ENCODE measurements around the gene FOXC1.

Gene FOXC1

DNA sequence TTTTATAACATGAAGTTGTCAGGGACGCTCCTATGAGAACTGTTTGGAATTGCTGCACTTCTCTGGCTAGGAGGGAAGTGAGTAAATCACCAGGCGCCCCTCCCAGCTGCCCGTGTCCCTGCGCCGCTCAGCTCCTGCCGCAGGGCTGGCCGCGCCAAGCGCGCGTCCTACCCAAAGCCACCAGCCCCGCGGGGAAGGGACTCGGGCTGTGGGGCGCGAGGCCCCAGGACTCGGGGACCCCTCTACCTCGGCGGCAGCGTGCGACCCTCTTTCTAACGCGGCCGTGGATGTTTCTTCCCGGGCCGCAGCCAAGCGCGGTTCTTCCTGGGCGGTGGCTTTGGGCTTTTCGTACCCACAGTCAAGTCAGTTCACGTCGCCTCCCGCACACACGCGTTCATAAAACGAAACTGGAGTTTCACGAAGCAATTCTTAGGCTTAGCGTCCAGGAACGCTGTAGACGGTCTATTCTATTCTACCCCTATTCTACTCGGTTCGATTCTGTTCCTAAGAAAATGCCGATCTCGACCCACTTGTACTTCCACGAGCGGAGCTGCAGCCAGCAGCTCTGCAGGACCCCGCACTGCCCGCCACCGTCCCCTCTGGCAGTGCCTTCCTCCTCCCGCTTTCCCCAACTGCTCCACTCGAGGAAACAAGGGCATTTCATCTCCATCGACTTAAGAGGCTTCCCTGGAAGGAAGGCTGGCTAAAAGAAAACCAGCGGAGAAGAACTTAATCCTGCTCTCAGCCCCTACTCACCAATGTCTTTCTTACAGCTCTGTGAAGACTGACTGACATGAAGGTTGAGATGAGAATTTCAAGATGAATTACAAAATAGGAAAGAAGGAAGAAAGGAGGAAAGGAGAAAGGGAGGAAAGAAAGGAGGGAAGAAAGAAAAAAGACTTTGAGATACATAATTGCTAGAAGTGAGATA lies 15.4 kb downstream of the FOXC1 start:
- peak; percentile 43 for DNase-seq

DNA sequence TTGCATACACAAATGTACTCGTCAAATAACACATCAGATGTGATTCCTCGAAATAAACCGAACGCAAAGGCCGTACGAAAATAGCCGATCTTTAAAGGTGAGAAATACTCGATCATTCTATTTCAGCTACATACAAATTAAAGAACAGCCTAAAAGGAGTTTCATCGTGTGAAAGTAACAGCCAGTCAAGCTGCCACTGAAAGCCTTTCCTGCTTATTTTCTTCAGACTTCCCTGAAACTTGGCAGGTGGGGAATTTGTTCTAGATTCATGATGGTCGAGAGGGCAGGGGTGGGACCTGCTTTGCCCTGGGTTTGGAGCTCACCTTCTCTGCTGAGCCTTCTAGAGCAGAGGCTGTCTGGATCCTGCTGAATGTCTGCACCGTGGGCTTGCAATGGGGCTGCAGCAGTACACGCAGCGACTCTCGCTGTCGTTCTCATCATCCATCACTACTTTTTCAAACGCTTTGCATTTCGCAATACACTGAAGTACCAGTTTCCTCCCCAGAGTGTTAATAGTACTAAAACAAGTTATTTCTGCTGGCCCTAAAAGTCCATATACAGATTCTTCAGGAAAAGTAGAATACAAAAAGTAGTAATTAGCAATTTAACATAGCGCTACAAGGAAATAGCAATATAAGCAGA lies 16.2 kb downstream of the FOXC1 start:
- peak; percentile 24 for DNase-seq

- DNase-seq: no peak
Measured at GRCh38 chr6:1626481-1626880, 16.8 kb downstream of the FOXC1 start.

DNA sequence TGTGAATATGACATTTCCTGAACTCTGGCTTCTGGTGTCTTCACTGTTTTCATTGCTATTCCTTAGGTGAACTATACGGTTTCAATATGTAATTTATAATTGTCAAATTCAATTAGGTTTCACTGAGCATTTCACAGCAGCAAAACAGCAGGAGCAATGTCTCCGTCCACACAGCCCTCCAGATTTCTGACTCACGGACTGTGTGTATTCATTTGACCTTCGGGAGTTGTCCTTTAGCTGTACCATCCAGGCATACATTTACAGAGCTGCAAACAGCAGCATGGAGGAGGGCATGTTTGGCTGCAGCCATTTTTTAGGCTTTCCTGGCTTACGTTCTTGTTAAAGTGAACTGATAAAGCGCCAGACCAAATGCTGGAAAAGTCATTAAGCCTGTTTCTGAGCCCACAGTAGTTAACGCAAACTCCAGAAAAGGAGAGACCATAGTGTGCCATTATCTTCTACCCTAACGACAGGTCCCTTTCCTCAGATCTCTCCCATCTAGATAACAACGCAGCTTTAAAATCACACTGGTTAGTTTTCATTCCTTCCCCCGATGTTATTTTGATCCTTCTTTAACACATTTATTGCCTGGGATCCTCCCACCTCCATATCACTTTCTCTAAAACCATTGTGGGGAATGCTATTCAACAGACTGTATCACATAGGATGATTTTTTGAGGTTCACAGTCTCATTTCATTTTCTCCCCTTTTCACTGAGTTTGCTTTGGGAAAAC lies 18.3 kb downstream of the FOXC1 start:
- DNase-seq: no peak

DNA sequence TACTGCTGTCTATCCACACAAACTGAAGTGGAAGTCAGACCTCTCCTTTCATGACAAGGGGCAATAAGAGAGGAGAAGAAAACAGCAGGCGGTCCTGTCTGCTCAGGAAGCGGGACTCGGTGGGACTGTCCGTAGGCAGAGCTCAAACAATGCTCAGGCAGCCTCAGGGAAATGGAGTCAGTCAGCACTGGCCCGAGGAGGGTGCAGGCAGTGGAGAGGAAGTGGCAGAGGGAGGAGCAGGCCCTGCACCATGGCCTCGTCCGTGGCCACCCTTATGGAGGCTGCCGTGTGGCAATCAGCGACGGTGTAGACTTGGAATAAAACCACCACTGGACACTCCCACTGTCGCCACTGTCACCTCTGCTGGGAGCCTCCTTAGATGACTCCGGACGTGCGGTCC lies 19.6 kb downstream of the FOXC1 start:
- DNase-seq: no peak

GRCh38 chr6:1630212-1630770 lies 20.6 kb downstream of the FOXC1 start:
- DNase-seq: no peak

DNA sequence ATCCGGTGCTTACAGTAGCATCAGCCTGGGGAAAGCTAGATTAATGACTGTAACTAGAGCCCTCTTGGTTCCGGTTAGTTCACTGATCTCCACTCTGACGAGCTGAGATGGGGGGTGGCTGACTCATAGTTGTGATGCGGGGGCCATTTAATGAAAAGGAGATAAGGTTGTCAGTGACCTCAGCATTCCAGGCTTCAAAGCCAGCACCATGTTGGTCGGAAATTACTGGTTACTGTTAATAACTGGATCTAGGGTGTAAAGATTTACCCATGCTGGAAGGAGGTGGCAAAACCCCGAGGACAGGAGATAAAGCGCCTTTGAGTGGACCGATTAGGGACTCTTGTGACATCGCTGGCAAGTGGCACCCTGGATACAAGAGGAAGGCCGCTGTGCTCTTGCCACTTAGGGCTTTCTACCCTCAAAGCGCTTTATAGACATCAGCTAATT lies 21.1 kb downstream of the FOXC1 start:
- no peak for DNase-seq

DNA sequence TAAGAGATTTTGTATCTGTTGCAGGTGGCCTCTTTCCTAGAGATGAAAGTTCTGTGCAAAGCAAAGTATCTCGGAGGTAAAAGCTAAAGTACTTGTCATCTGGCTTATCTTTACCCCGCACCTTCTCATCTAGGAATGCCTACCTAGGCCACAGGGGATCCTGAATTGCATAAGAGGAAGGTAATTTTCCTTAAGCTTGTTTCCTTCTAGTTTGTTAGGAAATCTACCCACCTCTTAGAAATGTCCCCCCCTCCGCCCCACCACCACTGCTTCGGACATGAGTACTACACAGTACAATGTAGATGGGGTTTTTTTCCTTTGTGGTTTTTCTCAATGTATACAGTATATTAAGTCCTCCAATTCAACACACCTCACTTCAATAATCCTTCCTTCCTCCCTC lies 21.5 kb downstream of the FOXC1 start:
- DNase-seq: no peak

DNA sequence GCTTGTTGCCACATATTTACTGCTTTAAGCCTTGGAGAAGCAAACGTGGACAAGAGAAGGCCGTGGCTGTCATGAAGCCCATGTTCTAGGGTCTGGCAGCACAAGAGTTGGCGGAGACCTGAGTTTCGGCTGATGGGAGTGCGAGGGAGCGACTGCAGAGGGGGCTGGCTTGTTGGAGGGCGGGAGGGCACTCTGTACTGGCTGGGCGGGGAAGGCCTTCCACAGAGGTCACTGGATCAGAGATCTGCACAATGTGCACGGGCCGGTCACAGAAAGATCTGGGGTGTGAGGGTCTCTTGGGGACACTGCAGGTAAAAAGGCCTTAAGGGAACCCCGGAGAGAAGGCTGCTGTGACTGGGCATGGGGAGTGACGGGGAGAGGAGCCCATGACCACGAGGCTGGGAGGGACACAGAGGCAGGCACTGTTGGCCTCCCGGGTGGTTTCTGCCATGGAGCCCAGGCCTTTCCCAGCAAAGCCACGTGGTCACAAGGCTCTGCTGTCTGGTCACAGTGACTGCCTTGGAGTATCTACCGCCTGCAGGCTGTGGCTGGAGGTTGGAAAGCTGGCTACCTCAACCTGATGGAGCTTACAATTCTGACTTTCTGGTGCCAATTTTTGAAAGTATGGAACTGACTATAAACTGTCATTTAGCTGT lies 23.8 kb downstream of the FOXC1 start:
- DNase-seq: no peak

GRCh38 chr6:1634081-1634480 lies 24.4 kb downstream of the FOXC1 start:
- no peak for DNase-seq

- no peak for DNase-seq
Measured at GRCh38 chr6:1635305-1636010, 25.7 kb downstream of the FOXC1 start.

DNA sequence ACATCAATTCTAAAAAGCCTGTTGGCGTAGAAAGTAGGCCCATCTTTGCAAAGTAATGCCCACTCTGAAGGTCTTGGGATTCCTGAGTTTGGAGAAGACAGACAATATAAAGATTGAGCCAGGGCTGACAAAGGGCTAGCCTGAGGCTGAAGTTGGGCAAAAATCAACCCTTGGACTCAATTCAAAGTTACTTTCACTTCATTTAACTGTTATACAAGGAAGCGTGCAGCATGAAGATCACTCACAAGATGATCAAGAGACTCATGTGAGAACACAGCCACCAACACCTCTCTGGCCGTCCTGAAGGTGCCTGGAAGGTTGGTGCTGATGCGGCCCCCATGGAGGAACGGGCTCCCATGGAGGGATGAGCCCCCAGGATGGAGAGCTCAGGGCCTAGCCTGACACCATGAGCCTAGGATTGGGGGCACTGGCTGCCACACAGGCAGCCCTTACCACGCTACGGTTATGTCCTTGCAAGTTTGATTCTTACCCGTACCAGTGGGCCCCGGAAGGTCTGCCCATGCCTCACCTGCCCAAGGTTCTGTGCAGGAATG lies 26.6 kb downstream of the FOXC1 start:
- no peak for DNase-seq

DNA sequence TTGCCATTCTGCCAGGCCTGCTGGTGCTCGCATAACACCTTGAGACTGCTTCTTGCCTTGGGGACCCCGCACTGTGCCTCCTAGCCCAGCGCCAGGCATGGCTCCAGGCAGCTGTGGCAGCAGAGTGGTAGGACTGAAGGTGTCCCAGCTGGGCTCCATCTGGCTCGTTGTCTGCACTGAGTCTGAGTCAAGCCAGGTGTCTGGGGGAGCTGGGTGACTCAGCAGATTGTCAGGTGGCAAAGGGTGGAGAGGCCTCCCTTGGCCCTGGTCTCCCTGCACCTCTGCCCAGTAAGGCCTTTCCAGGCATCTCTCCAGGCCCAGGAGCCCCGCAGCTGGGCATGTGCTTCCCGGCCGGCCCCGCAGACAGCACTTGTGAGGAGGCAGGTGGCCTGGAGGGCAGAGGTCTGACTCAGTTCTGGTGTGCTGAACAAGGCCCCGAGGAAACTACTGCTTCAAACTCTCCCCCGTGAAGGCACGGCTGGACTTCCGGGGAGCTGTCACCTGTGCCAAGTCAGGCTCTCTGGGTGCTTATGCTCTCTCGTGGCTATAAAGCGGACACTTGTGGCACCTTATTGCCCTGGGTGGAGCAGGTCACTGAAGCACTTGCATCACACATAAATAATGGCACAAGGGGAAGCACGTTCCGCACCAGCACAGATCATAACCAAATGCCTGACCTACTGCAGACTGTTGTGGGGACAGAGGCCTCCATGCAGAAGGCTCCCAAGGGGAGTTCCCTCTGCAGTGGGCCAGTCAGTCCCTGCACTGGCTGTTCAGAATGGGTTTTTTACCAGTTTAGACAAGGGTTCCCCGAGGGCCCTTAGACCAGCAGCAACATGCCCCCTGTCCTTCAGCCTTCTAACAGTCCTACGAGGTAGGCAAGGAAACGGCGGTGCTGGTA lies 27.5 kb downstream of the FOXC1 start:
- DNase-seq: no peak

GRCh38 chr6:1639430-1639829 lies 29.7 kb downstream of the FOXC1 start:
- no peak for DNase-seq

- no peak for DNase-seq
Measured at GRCh38 chr6:1640476-1640875, 30.8 kb downstream of the FOXC1 start.

GRCh38 chr6:1641343-1641885 lies 31.7 kb downstream of the FOXC1 start:
- no peak for DNase-seq

DNA sequence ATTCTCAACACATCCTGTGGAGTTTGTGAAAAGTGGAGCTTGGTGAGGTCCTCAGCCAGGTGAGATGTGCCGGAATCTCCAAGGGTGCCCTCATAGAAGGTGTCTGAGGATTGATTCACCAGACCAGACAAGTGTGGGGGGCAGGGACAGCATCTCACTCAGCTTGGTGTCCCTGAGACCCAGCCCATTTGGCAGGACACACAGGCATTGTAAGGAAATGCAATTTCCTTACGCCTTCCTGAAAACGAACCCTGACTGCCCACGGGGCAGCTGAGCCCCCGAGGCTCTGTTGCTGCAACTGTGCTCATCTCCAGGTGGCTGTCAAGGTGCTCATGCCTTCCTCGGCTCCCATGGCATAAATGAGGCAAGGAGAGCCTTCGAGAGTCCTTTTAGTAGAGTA lies 33.4 kb downstream of the FOXC1 start:
- DNase-seq: no peak

- DNase-seq: no peak
Measured at GRCh38 chr6:1643830-1644445, 34.2 kb downstream of the FOXC1 start.

DNA sequence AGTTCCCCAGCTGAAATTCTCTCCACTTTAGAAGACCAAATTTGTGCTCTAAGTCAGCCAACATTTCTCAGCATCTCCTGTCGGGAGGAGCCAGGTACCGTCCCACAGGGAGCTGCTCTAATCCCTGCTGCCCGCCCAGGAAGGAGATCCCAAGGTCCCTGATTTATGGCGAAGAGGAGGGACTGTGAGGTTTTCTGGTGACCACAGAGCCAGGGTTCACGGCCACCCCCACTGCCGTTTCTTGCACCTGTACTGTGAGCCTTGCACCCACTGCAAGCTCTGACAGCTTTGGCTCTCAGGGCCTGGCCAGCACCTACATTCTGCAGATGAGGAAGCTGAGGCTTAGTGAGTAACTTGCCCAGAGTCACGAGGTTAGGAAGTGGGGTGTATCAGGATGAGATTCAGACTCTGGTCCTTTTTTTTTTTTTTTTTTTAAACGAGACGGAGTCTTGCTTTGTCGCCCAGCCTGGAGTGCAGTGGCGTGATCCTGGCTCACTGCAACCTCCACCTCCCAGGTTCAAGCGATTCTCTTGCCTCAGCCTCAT lies 34.9 kb downstream of the FOXC1 start:
- DNase-seq: no peak
